ENCODE measurements around the gene ATG3. TPM values are rescaled to one million over a fixed set of nuclear protein-coding genes. Genes with fewer than 3 reads are reported as not detected.

The ATG3 gene
- total RNA-seq, 1 experiment from 2014 or later: 117 TPM

DNA sequence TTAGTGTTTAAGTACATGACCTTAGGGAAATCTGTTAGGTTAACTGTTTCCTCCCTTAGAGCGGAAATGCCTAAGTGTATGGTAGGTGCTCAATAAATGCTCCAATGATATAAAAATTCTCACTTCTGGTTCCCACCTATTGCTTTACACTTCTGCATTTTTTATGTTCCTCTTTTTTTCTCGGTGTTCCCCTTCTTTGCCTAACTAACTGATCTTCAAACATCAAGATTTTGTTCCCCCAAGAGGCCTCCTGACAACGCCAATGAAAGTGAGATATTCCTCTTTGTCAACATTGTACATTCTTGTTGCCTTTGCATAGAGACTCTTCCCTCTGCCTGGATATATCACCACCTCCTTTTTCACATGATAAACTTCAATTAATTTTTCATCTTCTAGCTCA is 17.5 kb upstream of the ATG3 start:
- Histone ChIP-seq H3K27me3 (ENCODE audit: low read length) (no peaks in the 10 kb centered on the region), H3K36me3 (ENCODE audit: low read depth, low read length) (no peaks in the 10 kb centered on the region)
- BruUV-seq (replicated peaks): no TSS peak

GRCh38 chr3:112572701-112573100 is 10.9 kb upstream of the ATG3 start:
- Histone ChIP-seq H3K9me3 (ENCODE audit: low read length) (no peaks in the 10 kb centered on the region), H3K36me3 (ENCODE audit: low read depth, low read length) (0 out of 2 replicates have a peak, but pooled peaks cover 2% of the 10 kb centered on the region)
- POLR2A ChIA-PET (ENCODE audit: unreplicated experiment): no interaction called here

More for the DNA sequence above, 17.5 kb upstream of the ATG3 start:
- no peak overlapping the region for H3K4me3 ChIP-seq (ENCODE audit: low read length)
- ChIA-PET POLR2A (ENCODE audit: unreplicated experiment) (interaction anchor here (0.6 kb wide), 1 partner anchor 10 kb away, joined by 5 read pairs; no protein-coding TSS in a partner anchor), CTCF (no interaction called here)
- peaks cover 3% of the 10 kb centered on the region; the same call in 1 of the 2 replicates for H3K4me1 ChIP-seq (ENCODE audit: insufficient read depth, low read length)
- TF ChIP-seq CTCF (conservative IDR thresholded peaks at IDR 0.05; ENCODE audit: low read depth, low read length): no peak
- H3K4me2 ChIP-seq (ENCODE audit: low read length): no peak overlapping the region
- no peak overlapping the region for H3K9ac ChIP-seq (ENCODE audit: low read length)
- DNase-seq (no peak), ATAC-seq (no peak)
- H3K9me2 ChIP-seq (replicated peaks; ENCODE audit: low read length): no peaks in the 10 kb centered on the region
- no peak overlapping the region for H2AFZ ChIP-seq (ENCODE audit: low read length)
- no peaks in the 10 kb centered on the region for H4K20me1 ChIP-seq (ENCODE audit: low read length)
- H3F3A ChIP-seq (ENCODE audit: low read length, unreplicated experiment): no peaks in the 10 kb centered on the region
- H3K79me2 ChIP-seq (ENCODE audit: low read length): no peaks in the 10 kb centered on the region
- intact Hi-C loops (cut with micrococcal nuclease): no loop called here
- H3K9me3 ChIP-seq (ENCODE audit: low read length): no peaks in the 10 kb centered on the region
- H3K27ac ChIP-seq (ENCODE audit: low read length): no peak overlapping the region

GRCh38 chr3:112569265-112569664 is 7.5 kb upstream of the ATG3 start:
- Histone ChIP-seq H3K9me2 (replicated peaks; ENCODE audit: low read length) (no peaks in the 10 kb centered on the region), H2AFZ (ENCODE audit: low read length) (no peak overlapping the region), H3K4me2 (ENCODE audit: low read length) (no peak overlapping the region), H3K79me2 (ENCODE audit: low read length) (no peaks in the 10 kb centered on the region), H3K9me3 (ENCODE audit: low read length) (no peaks in the 10 kb centered on the region), H3K4me3 (ENCODE audit: low read length) (no peak overlapping the region), H3F3A (ENCODE audit: low read length, unreplicated experiment) (no peaks in the 10 kb centered on the region), H3K27ac (ENCODE audit: low read length) (no peak overlapping the region), H3K36me3 (ENCODE audit: low read depth, low read length) (0 out of 2 replicates have a peak, but pooled peaks cover 2% of the 10 kb centered on the region), H4K20me1 (ENCODE audit: low read length) (no peaks in the 10 kb centered on the region), H3K4me1 (ENCODE audit: insufficient read depth, low read length) (peaks cover 6% of the 10 kb centered on the region; the same call in 1 of the 2 replicates), H3K27me3 (ENCODE audit: low read length) (no peaks in the 10 kb centered on the region), H3K9ac (ENCODE audit: low read length) (no peak overlapping the region)
- POLR2A ChIA-PET (ENCODE audit: unreplicated experiment): interaction anchor here (0.5 to 0.7 kb wide), 3 partner anchors 10 to 503 kb away, joined by 3 to 5 read pairs (median 4); no protein-coding TSS in a partner anchor
- DNase-seq (no peak), ATAC-seq (0 out of 2 replicates have a peak, but pooled peaks have one; percentile 20)
- CTCF ChIA-PET: no interaction called here
- intact Hi-C loops (cut with micrococcal nuclease): no loop called here
- TF ChIP-seq EZH2 (IDR thresholded peaks at IDR 0.05; ENCODE audit: low read length, unreplicated experiment): no peak
- no peak for TF ChIP-seq EZH2phosphoT487 (IDR thresholded peaks at IDR 0.05; ENCODE audit: borderline replicate concordance, low read length)
- no peak for TF ChIP-seq CTCF (conservative IDR thresholded peaks at IDR 0.05; ENCODE audit: low read depth, low read length)
- no TSS peak for BruUV-seq (replicated peaks)

More at GRCh38 chr3:112572701-112573100, 10.9 kb upstream of the ATG3 start:
- H3K4me2 ChIP-seq (ENCODE audit: low read length): no peak overlapping the region
- no peaks in the 10 kb centered on the region for H4K20me1 ChIP-seq (ENCODE audit: low read length)
- H3K4me3 ChIP-seq (ENCODE audit: low read length): no peak overlapping the region
- DNase-seq: no peak
- intact Hi-C loops (cut with micrococcal nuclease): no loop called here
- CTCF ChIA-PET: no interaction called here
- H3K79me2 ChIP-seq (ENCODE audit: low read length): no peaks in the 10 kb centered on the region
- no peaks in the 10 kb centered on the region for H3K9me2 ChIP-seq (replicated peaks; ENCODE audit: low read length)
- no peak overlapping the region for H3K27ac ChIP-seq (ENCODE audit: low read length)
- no peaks in the 10 kb centered on the region for H3K27me3 ChIP-seq (ENCODE audit: low read length)
- H2AFZ ChIP-seq (ENCODE audit: low read length): no peak overlapping the region
- TF ChIP-seq EZH2 (IDR thresholded peaks at IDR 0.05; ENCODE audit: low read length, unreplicated experiment) (no peak), EZH2phosphoT487 (IDR thresholded peaks at IDR 0.05; ENCODE audit: borderline replicate concordance, low read length) (no peak), CTCF (conservative IDR thresholded peaks at IDR 0.05; ENCODE audit: low read depth, low read length) (no peak)
- H3K9ac ChIP-seq (ENCODE audit: low read length): no peak overlapping the region
- no peak for ATAC-seq
- BruUV-seq (replicated peaks): no TSS peak
- H3K4me1 ChIP-seq (ENCODE audit: insufficient read depth, low read length): peaks cover 6% of the 10 kb centered on the region; the same call in 1 of the 2 replicates
- no peaks in the 10 kb centered on the region for H3F3A ChIP-seq (ENCODE audit: low read length, unreplicated experiment)

Data from PC-3 (cell line).